Left ventricle myocardium inferior (tissue), 1 donor: Measurements from ENCODE around the gene PLEKHA6. TPM values are rescaled to one million over a fixed set of nuclear protein-coding genes. Genes with fewer than 3 reads are reported as not detected.

Source experiments
- DNase-seq: peaks from one replicate; pipeline ENCODE4 v3.0.0-alpha.2; 2020
- H3K27ac ChIP-seq: fragments of 200-600 bp; replicated peaks from 2 replicates; pipeline ENCODE4 v1.8.0; 2021
- H3K27me3 ChIP-seq: fragments of 200-600 bp; 2 replicates; pipeline ENCODE4 v1.8.0; 2021; ENCODE audit warnings: low read depth
- H3K36me3 ChIP-seq: fragments of 200-600 bp; 2 replicates; pipeline ENCODE4 v1.8.0; 2021
- H3K4me1 ChIP-seq: fragments of 200-600 bp; 2 replicates; pipeline ENCODE4 v1.8.0; 2021
- H3K4me3 ChIP-seq: fragments of 200-600 bp; 2 replicates; pipeline ENCODE4 v1.8.0; 2021; ENCODE audit warnings: mild to moderate bottlenecking, moderate library complexity
- H3K9me3 ChIP-seq: fragments of 200-600 bp; replicated peaks from 2 replicates; pipeline ENCODE4 v1.8.0; 2021
- CTCF ChIP-seq: fragments of 200-600 bp; IDR thresholded peaks from 2 replicates; pipeline ENCODE4 v1.8.0; 2021; ENCODE audit warnings: antibody characterized with exemption, mild to moderate bottlenecking, borderline replicate concordance
- intact Hi-C: fragments of 100-400 bp; cut with micrococcal nuclease; formaldehyde crosslinking; loops from one replicate; pipeline ENCODE4 v1.11.0; 2022
- total RNA-seq: library from RNA; stranded (reverse); fragmentation: NEBNext Ultra II Directional; extraction: Animal tissue kit (Norgen Biotek cat#: 25700); gene quantifications from one replicate; pipeline ENCODE4 v1.2.1, GENCODE V29; 2021
- donor health status: DM: no; HTN: yes; CAD: no; lungs with severe emphysema.

Gene PLEKHA6
- total RNA-seq, 1 donor from 2014 or later, result 28.8 TPM

GRCh38 chr1:204230211-204230610, 129.5 kb downstream of the PLEKHA6 start:
- no peak for TF ChIP-seq CTCF
- H3K27me3 ChIP-seq, result no peaks in the 10 kb centered on the region
- no peaks in the 10 kb centered on the region for H3K4me1 ChIP-seq
- H3K27ac ChIP-seq, result no peak overlapping the region
- intact Hi-C loops, result no loop called here
- DNase-seq, result no peak
- H3K36me3 ChIP-seq, result peaks cover 73% of the 10 kb centered on the region
- H3K9me3 ChIP-seq, result no peaks in the 10 kb centered on the region
- H3K4me3 ChIP-seq, result no peak overlapping the region

GRCh38 chr1:204228896-204229295, 130.8 kb downstream of the PLEKHA6 start:
- H3K4me1 ChIP-seq, result no peaks in the 10 kb centered on the region
- no peak for DNase-seq
- no peak for TF ChIP-seq CTCF
- intact Hi-C loops, result no loop called here
- peaks cover 71% of the 10 kb centered on the region for H3K36me3 ChIP-seq
- no peak overlapping the region for H3K27ac ChIP-seq
- H3K4me3 ChIP-seq, result no peak overlapping the region
- no peaks in the 10 kb centered on the region for H3K9me3 ChIP-seq
- no peaks in the 10 kb centered on the region for H3K27me3 ChIP-seq

GRCh38 chr1:204227996-204228785, 131.5 kb downstream of the PLEKHA6 start:
- Histone ChIP-seq H3K27ac (no peak overlapping the region), H3K4me1 (no peaks in the 10 kb centered on the region), H3K36me3 (peaks cover 65% of the 10 kb centered on the region), H3K27me3 (no peaks in the 10 kb centered on the region), H3K4me3 (no peak overlapping the region), H3K9me3 (no peaks in the 10 kb centered on the region)
- DNase-seq, result no peak
- intact Hi-C loops, result no loop called here
- no peak for TF ChIP-seq CTCF

- Histone ChIP-seq H3K4me1 (no peaks in the 10 kb centered on the region), H3K9me3 (no peaks in the 10 kb centered on the region), H3K27ac (no peak overlapping the region), H3K27me3 (no peaks in the 10 kb centered on the region), H3K4me3 (no peak overlapping the region), H3K36me3 (peaks cover 64% of the 10 kb centered on the region)
- intact Hi-C loops, result no loop called here
- TF ChIP-seq CTCF, result no peak
- no peak for DNase-seq
These were observed 132.4 kb downstream of the PLEKHA6 start for GRCh38 chr1:204227351-204227750.

- intact Hi-C loops, result no loop called here
These were observed 133.6 kb downstream of the PLEKHA6 start for GRCh38 chr1:204225841-204226735.

More at GRCh38 chr1:204225841-204226735, 133.6 kb downstream of the PLEKHA6 start:
- no peaks in the 10 kb centered on the region for H3K27me3 ChIP-seq
- H3K27ac ChIP-seq, result no peak overlapping the region
- DNase-seq, result no peak
- H3K9me3 ChIP-seq, result no peaks in the 10 kb centered on the region
- no peak overlapping the region for H3K4me3 ChIP-seq
- H3K36me3 ChIP-seq, result peaks cover 56% of the 10 kb centered on the region
- no peaks in the 10 kb centered on the region for H3K4me1 ChIP-seq
- TF ChIP-seq CTCF, result no peak
